OCI-LY1 (cell line): Measurements from ENCODE around the gene MEIOC.
"Not testable (repeated sequence)": the region's sequence is repeated elsewhere in the genome, so short reads cannot be mapped to it uniquely, and the experiment has no call there.

ENCODE experiments used
- H2AFZ ChIP-seq: fragments of 200-600 bp; sonication (generic), shearing (Covaris generic); 2 replicates; pipeline ENCODE4 v1.6.0; 2014; ENCODE audit warnings: antibody characterized with exemption, mild to moderate bottlenecking, low read length
- H3F3A ChIP-seq: fragments of 200-600 bp; sonication (generic), shearing (Covaris generic); 2 replicates; pipeline ENCODE4 v1.6.0; 2014; ENCODE audit warnings: mild to moderate bottlenecking, antibody characterized with exemption, low read length, moderate library complexity; ENCODE audit not compliant: insufficient read depth
- H3K27ac ChIP-seq: fragments of 200-600 bp; sonication (generic); 2 replicates; pipeline ENCODE4 v1.5.1; 2014; ENCODE audit warnings: low read length, mixed run types, mild to moderate bottlenecking, low read depth; ENCODE audit not compliant: poor library complexity, severe bottlenecking
- H3K27me3 ChIP-seq: fragments of 200-600 bp; sonication (generic); 2 replicates; pipeline ENCODE4 v1.6.0; 2014; ENCODE audit warnings: antibody characterized with exemption, mild to moderate bottlenecking, low read length, moderate library complexity; ENCODE audit not compliant: insufficient read depth
- H3K36me3 ChIP-seq: fragments of 200-600 bp; sonication (generic); 2 replicates; pipeline ENCODE4 v1.6.1; 2014; ENCODE audit warnings: mild to moderate bottlenecking, antibody characterized with exemption, low read length, moderate library complexity, mixed read lengths; ENCODE audit not compliant: insufficient read depth
- H3K4me1 ChIP-seq: fragments of 200-600 bp; sonication (generic); 2 replicates; pipeline ENCODE4 v1.5.1; 2014; ENCODE audit warnings: mild to moderate bottlenecking, low read length, moderate library complexity; ENCODE audit not compliant: insufficient read depth, severe bottlenecking
- H3K4me2 ChIP-seq: fragments of 200-600 bp; sonication (generic), shearing (Covaris generic); 2 replicates; pipeline ENCODE4 v1.6.1; 2014; ENCODE audit warnings: low read length
- H3K4me3 ChIP-seq: fragments of 200-600 bp; sonication (generic); 2 replicates; pipeline ENCODE4 v1.5.1; 2014; ENCODE audit warnings: low read length, low read depth, mild to moderate bottlenecking, mixed read lengths; ENCODE audit not compliant: poor library complexity, severe bottlenecking
- H3K79me2 ChIP-seq: fragments of 200-600 bp; shearing (Covaris generic); 2 replicates; pipeline ENCODE4 v1.6.1; 2016; ENCODE audit warnings: mixed run types, low read length, mixed read lengths; ENCODE audit not compliant: insufficient read depth
- H3K9ac ChIP-seq: fragments of 200-600 bp; sonication (generic), shearing (Covaris generic); 2 replicates; pipeline ENCODE4 v1.6.1; 2014; ENCODE audit warnings: mild to moderate bottlenecking, low read length, mixed read lengths
- H3K9me2 ChIP-seq: fragments of 200-600 bp; sonication (generic), shearing (Covaris generic); 2 replicates; pipeline ENCODE4 v1.6.1; 2014; ENCODE audit warnings: low read depth, mild to moderate bottlenecking, low read length, mixed read lengths
- H3K9me3 ChIP-seq: fragments of 200-600 bp; shearing (Covaris generic); 2 replicates; pipeline ENCODE4 v1.6.1; 2014; ENCODE audit warnings: low read length, mixed read lengths
- H4K20me1 ChIP-seq: fragments of 200-600 bp; sonication (generic), shearing (Covaris generic); 2 replicates; pipeline ENCODE4 v1.6.0; 2016; ENCODE audit warnings: mild to moderate bottlenecking, low read length; ENCODE audit not compliant: insufficient read depth
- EZH2 ChIP-seq: fragments of 200-600 bp; sonication (generic), shearing (Covaris generic); IDR thresholded peaks from 2 replicates; pipeline ENCODE4 v1.8.0; 2017; ENCODE audit warnings: borderline replicate concordance, mixed run types, mild to moderate bottlenecking, antibody characterized with exemption, low read length, moderate library complexity, mixed read lengths
- TF ChIP-seq, protein P1 (sequence below): fragments of 200-600 bp; sonication (generic), shearing (Covaris generic); IDR thresholded peaks from 2 replicates; pipeline ENCODE4 v1.5.1; 2017; ENCODE audit warnings: mild to moderate bottlenecking, antibody characterized with exemption, low read length, moderate library complexity, mixed read lengths

The MEIOC gene

DNA sequence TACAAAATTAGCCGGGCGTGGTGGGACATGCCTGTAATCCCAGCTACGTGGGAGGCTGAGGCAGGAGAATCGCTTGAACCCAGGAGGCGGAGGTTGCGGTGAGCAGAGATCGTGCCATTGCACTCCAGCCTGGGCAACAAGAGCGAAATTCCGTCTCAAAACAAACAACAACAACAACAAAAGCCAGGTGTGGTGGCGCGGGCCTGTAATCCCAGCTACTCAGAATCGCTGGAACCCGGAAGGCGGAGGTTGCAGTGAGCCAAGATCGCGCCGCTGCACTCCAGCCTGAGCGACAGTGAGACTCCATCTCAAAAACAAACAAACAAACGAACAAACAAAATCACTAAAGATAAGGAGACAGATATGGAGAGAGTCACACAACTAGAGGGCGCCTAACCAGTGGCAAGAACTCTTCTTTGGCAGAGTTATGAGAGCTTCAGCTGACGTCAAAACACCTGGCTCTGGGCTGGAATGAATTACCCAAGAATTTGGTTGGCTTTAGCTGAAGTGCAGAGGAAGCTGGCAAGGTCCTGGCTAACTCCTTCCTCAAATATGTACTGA, 34.6 kb downstream of the MEIOC start:
- H3K27me3 ChIP-seq, H3K9ac ChIP-seq, H3K4me3 ChIP-seq, H2AFZ ChIP-seq, H3K9me3 ChIP-seq, H4K20me1 ChIP-seq, H3K27ac ChIP-seq, H3K4me2 ChIP-seq, H3F3A ChIP-seq, H3K36me3 ChIP-seq, H3K9me2 ChIP-seq: not testable (repeated sequence)
- peaks cover 20% of the 10 kb centered on the region for H3K4me1 ChIP-seq
- TF ChIP-seq, protein P1, sequence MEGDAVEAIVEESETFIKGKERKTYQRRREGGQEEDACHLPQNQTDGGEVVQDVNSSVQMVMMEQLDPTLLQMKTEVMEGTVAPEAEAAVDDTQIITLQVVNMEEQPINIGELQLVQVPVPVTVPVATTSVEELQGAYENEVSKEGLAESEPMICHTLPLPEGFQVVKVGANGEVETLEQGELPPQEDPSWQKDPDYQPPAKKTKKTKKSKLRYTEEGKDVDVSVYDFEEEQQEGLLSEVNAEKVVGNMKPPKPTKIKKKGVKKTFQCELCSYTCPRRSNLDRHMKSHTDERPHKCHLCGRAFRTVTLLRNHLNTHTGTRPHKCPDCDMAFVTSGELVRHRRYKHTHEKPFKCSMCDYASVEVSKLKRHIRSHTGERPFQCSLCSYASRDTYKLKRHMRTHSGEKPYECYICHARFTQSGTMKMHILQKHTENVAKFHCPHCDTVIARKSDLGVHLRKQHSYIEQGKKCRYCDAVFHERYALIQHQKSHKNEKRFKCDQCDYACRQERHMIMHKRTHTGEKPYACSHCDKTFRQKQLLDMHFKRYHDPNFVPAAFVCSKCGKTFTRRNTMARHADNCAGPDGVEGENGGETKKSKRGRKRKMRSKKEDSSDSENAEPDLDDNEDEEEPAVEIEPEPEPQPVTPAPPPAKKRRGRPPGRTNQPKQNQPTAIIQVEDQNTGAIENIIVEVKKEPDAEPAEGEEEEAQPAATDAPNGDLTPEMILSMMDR, result peak; percentile 40
- H3K79me2 ChIP-seq, result peaks cover 13% of the 10 kb centered on the region

DNA sequence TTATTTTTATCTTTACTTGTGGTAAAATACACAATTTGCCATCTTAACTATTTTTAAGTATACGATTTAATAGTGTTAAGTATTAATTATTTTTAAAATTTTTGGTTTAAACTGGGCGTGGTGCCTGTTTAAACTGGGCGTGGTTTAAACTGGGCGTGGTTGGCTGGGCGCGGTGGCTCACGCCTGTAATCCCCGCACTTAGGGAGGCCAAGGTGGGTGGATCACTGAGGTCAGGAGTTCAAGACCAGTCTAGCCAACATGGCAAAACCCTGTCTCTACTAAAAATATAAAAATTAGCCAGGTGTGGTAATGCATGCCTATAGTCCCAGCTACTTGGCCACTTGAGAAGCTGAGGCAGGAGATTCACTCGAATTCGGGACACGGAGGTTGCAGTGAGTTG, 37.3 kb downstream of the MEIOC start:
- Histone ChIP-seq H3K4me3 (no peak overlapping the region), H3K27me3 (no peaks in the 10 kb centered on the region), H3K4me1 (peaks cover 13% of the 10 kb centered on the region)

DNA sequence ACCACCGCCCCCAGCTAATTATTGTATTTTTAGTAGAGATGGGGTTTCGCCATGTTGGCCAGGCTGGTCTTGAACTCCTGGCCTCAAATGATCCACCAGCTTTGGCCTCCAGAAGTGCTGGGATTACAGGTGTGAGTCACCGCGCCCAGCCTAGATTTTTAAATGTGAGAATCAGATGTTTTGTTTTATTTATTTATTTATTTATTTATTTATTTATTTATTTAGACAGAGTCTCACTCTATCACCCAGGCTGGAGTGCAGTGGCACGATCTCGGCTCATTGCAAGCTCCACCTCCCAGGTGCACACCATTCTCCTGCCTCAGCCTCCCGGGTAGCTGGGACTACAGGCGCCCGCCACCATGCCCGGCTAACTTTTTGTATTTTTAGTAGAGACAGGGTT, 44.0 kb downstream of the MEIOC start:
- H3K4me2 ChIP-seq, result not testable (repeated sequence)

More for the DNA sequence above, 37.3 kb downstream of the MEIOC start:
- H3K9me3 ChIP-seq, result no peaks in the 10 kb centered on the region
- no peak overlapping the region for H3K4me2 ChIP-seq
- H3K27ac ChIP-seq, result no peak overlapping the region
- no peaks in the 10 kb centered on the region for H3K36me3 ChIP-seq
- H3K9me2 ChIP-seq, result no peaks in the 10 kb centered on the region
- H3K9ac ChIP-seq, result no peak overlapping the region
- H4K20me1 ChIP-seq, result no peaks in the 10 kb centered on the region
- H2AFZ ChIP-seq, result no peak overlapping the region
- H3F3A ChIP-seq, result no peaks in the 10 kb centered on the region
- no peak for TF ChIP-seq EZH2
- TF ChIP-seq, protein P1, result no peak
- H3K79me2 ChIP-seq, result peaks cover 8% of the 10 kb centered on the region

DNA sequence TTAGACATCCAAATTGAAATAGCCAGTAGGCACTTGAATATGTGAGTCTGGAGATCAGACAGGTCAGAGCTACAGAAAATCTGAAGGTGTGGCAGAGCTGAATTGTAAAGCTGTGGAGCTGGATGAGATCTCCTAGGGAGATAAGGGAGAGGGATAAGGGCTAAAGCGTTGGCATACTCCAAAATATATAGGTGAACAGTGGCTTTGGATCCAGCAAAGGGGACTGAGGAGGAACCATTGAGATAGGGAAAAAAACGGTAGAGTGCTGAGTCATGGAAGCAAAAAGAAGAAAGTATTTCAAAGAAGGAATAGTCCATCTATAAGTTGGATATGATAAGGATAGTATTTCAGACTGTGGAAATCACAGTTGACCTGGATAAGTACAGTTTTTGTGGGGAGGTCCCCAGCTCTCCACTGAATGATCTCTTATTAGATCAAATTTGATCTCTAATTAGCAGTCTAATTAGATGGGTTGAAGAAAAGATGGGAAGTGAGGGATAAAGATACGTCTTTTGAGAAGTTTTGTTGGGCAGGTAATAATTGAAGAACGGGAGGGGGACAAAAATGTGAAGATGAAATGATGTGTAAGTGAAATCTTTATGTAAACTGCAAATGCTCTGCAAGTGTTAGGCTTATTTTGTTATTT, 51.6 kb downstream of the MEIOC start:
- peak overlapping the region; percentile 91 for H3K9ac ChIP-seq
- H3K4me3 ChIP-seq, result peak overlapping the region; percentile 95
- H3K9me3 ChIP-seq, result no peaks in the 10 kb centered on the region
- no peak overlapping the region for H3K27ac ChIP-seq
- H3K36me3 ChIP-seq, result no peaks in the 10 kb centered on the region; the same call in 1 of the 2 replicates
- peaks cover 24% of the 10 kb centered on the region for H3K4me1 ChIP-seq
- no peaks in the 10 kb centered on the region for H3K9me2 ChIP-seq
- H3K27me3 ChIP-seq, result no peaks in the 10 kb centered on the region
- peaks cover 13% of the 10 kb centered on the region for H3K79me2 ChIP-seq
- peak overlapping the region; percentile 96 for H3K4me2 ChIP-seq
- H3F3A ChIP-seq, result no peaks in the 10 kb centered on the region
- no peak for TF ChIP-seq EZH2
- TF ChIP-seq, protein P1, result no peak
- H2AFZ ChIP-seq, result peak overlapping the region; percentile 98
- H4K20me1 ChIP-seq, result no peaks in the 10 kb centered on the region

More for the DNA sequence above, 44.0 kb downstream of the MEIOC start:
- H3K27ac ChIP-seq, H3K9me3 ChIP-seq, H3F3A ChIP-seq, H3K79me2 ChIP-seq, H4K20me1 ChIP-seq, H3K4me1 ChIP-seq, H3K4me3 ChIP-seq, H3K36me3 ChIP-seq, H3K9ac ChIP-seq, H3K9me2 ChIP-seq, H2AFZ ChIP-seq, H3K27me3 ChIP-seq: not testable (repeated sequence)
